ENCODE data around the gene SRP54. TPM values are rescaled to one million over a fixed set of nuclear protein-coding genes. Genes with fewer than 3 reads are reported as not detected.

SRP54 gene
- total and polyA plus RNA-seq, 2 donors (not counting 3 experiments of a cell fraction or from before 2014, with no cell fraction given): 32.8 to 63.7 TPM

GRCh38 chr14:35004839-35005238 is 22.0 kb downstream of the SRP54 start:
- BruUV-seq (replicated peaks): no TSS peak
- Histone ChIP-seq H3K9ac (replicated peaks; ENCODE audit: extremely low read depth, insufficient read depth, low read length) (no peak overlapping the region), H3K9me1 (replicated peaks; ENCODE audit: control insufficient read depth, extremely low read depth, insufficient read depth, low read length) (no peaks in the 10 kb centered on the region), H3K27me3 (ENCODE audit: control insufficient read depth in 2 of 2, insufficient read depth in 2 of 2, low read length in 2 of 2) (no peaks in the 10 kb centered on the region), H3K4me3 (replicated peaks in 1 of 3; ENCODE audit: insufficient read depth in 1 of 3, low read depth in 1 of 3, low read length in 3 of 3) (no peak overlapping the region), H3K36me3 (ENCODE audit: control insufficient read depth in 2 of 2, extremely low read depth in 1 of 2, insufficient read depth in 2 of 2, low read length in 2 of 2) (peaks cover 0 to 2% of the 10 kb centered on the region in 2 experiments), H3K4me1 (ENCODE audit: control insufficient read depth, extremely low read depth, insufficient read depth, low read length) (no peaks in the 10 kb centered on the region), H3K27ac (ENCODE audit: insufficient read depth, low read depth, low read length) (no peak overlapping the region), H3K4me2 (ENCODE audit: insufficient read depth, low read length) (no peak overlapping the region), H3K79me2 (ENCODE audit: control insufficient read depth, insufficient read depth, low read length) (no peaks in the 10 kb centered on the region), H3K9me3 (replicated peaks; ENCODE audit: control insufficient read depth, insufficient read depth, low read length) (no peaks in the 10 kb centered on the region), H4K20me1 (replicated peaks; ENCODE audit: control insufficient read depth, extremely low read depth, insufficient read depth, low read length) (no peaks in the 10 kb centered on the region), H2AFZ (ENCODE audit: low read depth, low read length) (no peak overlapping the region)
- ChIA-PET CTCF (no interaction called here), POLR2A (no interaction called here)
- intact Hi-C loops (cut with micrococcal nuclease): no loop called here
- dilution Hi-C loops (cut with MboI; ENCODE audit: extremely low pct_ligation_motif_present, low sequenced_read_pairs): no loop called here
- FAIRE-seq (no peak), DNase-seq (ENCODE audit: low read depth, low spot score) (no peak)
- TF ChIP-seq MYC (IDR thresholded peaks at IDR 0.05; ENCODE audit: low read depth, low read length) (no peak), JUN (IDR thresholded peaks at IDR 0.05; ENCODE audit: borderline replicate concordance, insufficient read depth, insufficient read length, low read depth) (no peak), POLR2AphosphoS5 (IDR thresholded peaks at IDR 0.05; ENCODE audit: insufficient read depth, low read depth, low read length) (no peak), MAX (IDR thresholded peaks at IDR 0.05; ENCODE audit: insufficient read depth, insufficient read length) (no peak), FOS (IDR thresholded peaks at IDR 0.05; ENCODE audit: borderline replicate concordance, insufficient read depth, low read length) (no peak), CTCF (IDR thresholded peaks at IDR 0.05; ENCODE audit: extremely low read depth in 1 of 2, insufficient read depth in 1 of 2, low read depth in 1 of 2, low read length in 2 of 2) (no peak), GATA2 (IDR thresholded peaks at IDR 0.05; ENCODE audit: insufficient read depth, insufficient read length, low read depth, low read length) (no peak), POLR2A (IDR thresholded peaks at IDR 0.05; ENCODE audit: low read depth, low read length) (no peak), EZH2 (IDR thresholded peaks at IDR 0.05; ENCODE audit: borderline replicate concordance, low read depth, low read length, severe bottlenecking) (no peak)
